ENCODE measurements around the gene HBA1. TPM values are rescaled to one million over a fixed set of nuclear protein-coding genes. Genes with fewer than 3 reads are reported as not detected.

HBA1 gene
- total and polyA plus RNA-seq, 10 donors, result 77.8 to 25,333 (median 2,131) TPM

DNA sequence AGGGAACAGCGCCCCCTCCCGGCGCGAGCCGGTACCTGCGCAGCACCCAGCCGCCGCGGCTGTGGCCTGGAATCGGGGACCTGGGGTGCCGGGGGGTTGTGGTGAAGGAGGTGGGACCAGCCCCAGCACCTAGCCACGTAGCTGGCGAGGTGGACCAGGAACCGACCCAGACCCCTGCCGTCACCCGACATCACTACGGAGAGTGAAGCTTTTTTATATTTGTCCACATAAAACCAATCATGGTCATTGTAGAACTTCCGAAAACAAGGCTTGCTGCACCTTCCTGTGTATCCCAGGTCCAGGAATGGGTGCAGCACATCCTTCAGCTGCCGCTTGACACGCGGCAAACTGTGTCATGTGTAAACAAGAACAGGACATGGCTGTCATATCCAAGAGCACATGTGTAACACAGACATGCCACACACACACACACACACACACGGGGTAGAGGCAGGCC lies 5.1 kb downstream of the HBA1 start:
- DNase-seq, result peak; percentile 95
- peaks cover 11 to 31% (median 18%) of the 10 kb centered on the region in 6 donors for H3K4me1 ChIP-seq
- peak overlapping the region in 5 of 8 donors; percentile 35 to 67 (median 40) for H3K4me3 ChIP-seq
- H3K27me3 ChIP-seq (replicated peaks in 1 of 7), result peaks cover 7 to 48% (median 44%) of the 10 kb centered on the region in 7 donors
- intact Hi-C loops (cut with DNase I; ENCODE audit: low total_unique reads), result loop anchor here (5.0 kb wide), 1 partner anchor 64 kb away; no protein-coding TSS in a partner anchor
- H3K36me3 ChIP-seq, result peaks cover 0 to 10% (median 0%) of the 10 kb centered on the region in 6 donors
- H3K27ac ChIP-seq, result no peak overlapping the region
- TF ChIP-seq POLR2A (IDR thresholded peaks at IDR 0.05) (no peak), POLR2AphosphoS5 (IDR thresholded peaks at IDR 0.05) (no peak)
- TF ChIP-seq, protein P1, sequence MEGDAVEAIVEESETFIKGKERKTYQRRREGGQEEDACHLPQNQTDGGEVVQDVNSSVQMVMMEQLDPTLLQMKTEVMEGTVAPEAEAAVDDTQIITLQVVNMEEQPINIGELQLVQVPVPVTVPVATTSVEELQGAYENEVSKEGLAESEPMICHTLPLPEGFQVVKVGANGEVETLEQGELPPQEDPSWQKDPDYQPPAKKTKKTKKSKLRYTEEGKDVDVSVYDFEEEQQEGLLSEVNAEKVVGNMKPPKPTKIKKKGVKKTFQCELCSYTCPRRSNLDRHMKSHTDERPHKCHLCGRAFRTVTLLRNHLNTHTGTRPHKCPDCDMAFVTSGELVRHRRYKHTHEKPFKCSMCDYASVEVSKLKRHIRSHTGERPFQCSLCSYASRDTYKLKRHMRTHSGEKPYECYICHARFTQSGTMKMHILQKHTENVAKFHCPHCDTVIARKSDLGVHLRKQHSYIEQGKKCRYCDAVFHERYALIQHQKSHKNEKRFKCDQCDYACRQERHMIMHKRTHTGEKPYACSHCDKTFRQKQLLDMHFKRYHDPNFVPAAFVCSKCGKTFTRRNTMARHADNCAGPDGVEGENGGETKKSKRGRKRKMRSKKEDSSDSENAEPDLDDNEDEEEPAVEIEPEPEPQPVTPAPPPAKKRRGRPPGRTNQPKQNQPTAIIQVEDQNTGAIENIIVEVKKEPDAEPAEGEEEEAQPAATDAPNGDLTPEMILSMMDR (IDR thresholded peaks at IDR 0.05 in 8 of 11, conservative IDR thresholded peaks at IDR 0.05 in 3 of 11), result peak; percentile 89 to 98 (median 96)
- H3K9me3 ChIP-seq, result no peaks in the 10 kb centered on the region
- 10 to 29% (median 12%) methylated on average over 11 to 22 of the region's 22 CpGs for whole genome bisulfite sequencing, 5 donors

- Histone ChIP-seq H3K36me3 (peaks cover 0 to 20% (median 9%) of the 10 kb centered on the region in 6 donors), H3K9me3 (no peaks in the 10 kb centered on the region), H3K4me3 (no peak overlapping the region), H3K4me1 (peaks cover 11 to 22% (median 18%) of the 10 kb centered on the region in 6 donors), H3K27ac (no peak overlapping the region), H3K27me3 (replicated peaks in 1 of 7) (peaks cover 3 to 36% (median 33%) of the 10 kb centered on the region in 7 donors)
- no peak for DNase-seq
- intact Hi-C loops (cut with DNase I; ENCODE audit: low total_unique reads), result loop anchor here (5.0 kb wide), 1 partner anchor 66 kb away; no protein-coding TSS in a partner anchor
- peak; percentile 13 to 60 (median 15) for TF ChIP-seq POLR2AphosphoS5 (IDR thresholded peaks at IDR 0.05)
- TF ChIP-seq POLR2A (IDR thresholded peaks at IDR 0.05), result no peak
- WGBS, 5 donors, result 76 to 92% (median 80%) methylated on average over 7 of the region's 7 CpGs
Observed at GRCh38 chr16:183005-183404, 6.5 kb downstream of the HBA1 start.

DNA sequence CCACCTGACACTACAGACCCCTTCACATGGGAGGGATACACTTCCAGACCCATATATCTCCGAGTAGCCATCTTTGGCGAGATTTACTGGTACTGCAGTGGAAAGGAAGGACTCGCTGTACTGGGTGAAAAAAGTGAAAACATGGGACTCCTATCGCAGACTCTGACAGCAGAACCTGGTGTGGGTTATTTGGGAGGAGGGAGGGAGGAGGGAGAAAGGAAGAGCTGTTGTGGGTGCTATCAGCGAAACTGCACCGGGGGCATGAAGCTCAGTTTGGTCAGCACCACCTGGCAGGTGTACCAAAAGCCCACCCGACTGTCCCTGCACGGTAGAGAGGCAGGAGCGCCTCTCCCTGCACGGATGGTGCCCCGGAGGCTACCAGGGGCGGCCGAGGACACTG lies 8.7 kb downstream of the HBA1 start:
- no peak for DNase-seq
- peaks cover 11 to 16% (median 14%) of the 10 kb centered on the region in 6 donors for H3K4me1 ChIP-seq
- WGBS, 5 donors, result 88 to 96% (median 89%) methylated on average over 12 to 13 of the region's 13 CpGs
- H3K36me3 ChIP-seq, result peaks cover 0 to 42% (median 31%) of the 10 kb centered on the region in 6 donors
- H3K9me3 ChIP-seq, result no peaks in the 10 kb centered on the region
- H3K27ac ChIP-seq, result no peak overlapping the region
- TF ChIP-seq POLR2AphosphoS5 (IDR thresholded peaks at IDR 0.05), result peak in 2 of 3 donors; percentile 49 to 63
- TF ChIP-seq, protein P1 (IDR thresholded peaks at IDR 0.05 in 8 of 11, conservative IDR thresholded peaks at IDR 0.05 in 3 of 11), result no peak
- peaks cover 0 to 14% (median 11%) of the 10 kb centered on the region in 7 donors for H3K27me3 ChIP-seq (replicated peaks in 1 of 7)
- H3K4me3 ChIP-seq, result no peak overlapping the region
- intact Hi-C loops (cut with DNase I; ENCODE audit: low total_unique reads), result no loop called here

DNA sequence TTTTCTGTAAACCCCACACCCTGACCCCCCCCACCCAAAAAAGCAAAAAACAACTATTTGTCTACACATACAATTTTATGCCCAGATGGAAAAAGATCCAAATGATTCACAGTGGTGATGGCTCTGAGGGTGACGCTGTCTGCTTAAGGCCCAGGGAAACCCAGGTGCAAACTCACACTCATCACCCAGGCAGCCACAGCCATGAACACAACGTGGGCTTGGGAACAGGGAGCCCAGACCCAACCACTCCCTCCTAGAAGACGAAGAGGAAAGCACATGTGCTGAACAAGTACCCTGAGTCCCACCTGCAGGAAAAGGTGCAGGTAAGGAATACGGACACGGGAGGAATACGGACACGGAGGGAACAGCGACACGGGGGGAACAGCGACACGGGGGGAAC lies 9.2 kb downstream of the HBA1 start:
- Histone ChIP-seq H3K27me3 (replicated peaks in 1 of 7) (peaks cover 0 to 9% (median 6%) of the 10 kb centered on the region in 7 donors), H3K27ac (no peak overlapping the region), H3K4me3 (no peak overlapping the region), H3K36me3 (peaks cover under 1 to 47% (median 36%) of the 10 kb centered on the region in 6 donors), H3K9me3 (no peaks in the 10 kb centered on the region), H3K4me1 (peaks cover 7 to 11% (median 9%) of the 10 kb centered on the region in 6 donors)
- intact Hi-C loops (cut with DNase I; ENCODE audit: low total_unique reads), result no loop called here
- no peak for TF ChIP-seq POLR2A (IDR thresholded peaks at IDR 0.05)
- TF ChIP-seq, protein P1 (IDR thresholded peaks at IDR 0.05 in 8 of 11, conservative IDR thresholded peaks at IDR 0.05 in 3 of 11), result no peak
- no peak for TF ChIP-seq POLR2AphosphoS5 (IDR thresholded peaks at IDR 0.05)
- WGBS, 5 donors, result 79 to 92% (median 89%) methylated on average over 7 to 11 of the region's 11 CpGs
- DNase-seq, result no peak

Measured in spleen (tissue), 11 donors.